Activated naive CD8-positive, alpha-beta T cell treated with anti-CD3 and anti-CD28 coated beads, Interleukin-2, amount 50 U/mL, for 24 hours (primary cell): ENCODE data around the gene TAF3.
A peak's percentile ranks its signal among the peaks of the same experiment; 100 is the strongest.

Experiments
- ATAC-seq: fragments of 150-1000 bp; cut with Tn5 transposase; one replicate; pipeline ENCODE4 v1.10.0; 2021
- DNase-seq: peaks from one replicate; pipeline ENCODE4 v3.0.0; 2021
- H3K27ac Mint-ChIP-seq: one replicate; pipeline ENCODE4 v1.8.0; 2021; ENCODE audit warnings: mild to moderate bottlenecking, mixed read lengths
- H3K27me3 Mint-ChIP-seq: one replicate; pipeline ENCODE4 v1.8.0; 2021; ENCODE audit warnings: mixed read lengths
- H3K36me3 Mint-ChIP-seq: one replicate; pipeline ENCODE4 v1.8.0; 2021; ENCODE audit warnings: low read depth, mixed read lengths
- H3K4me1 Mint-ChIP-seq: one replicate; pipeline ENCODE4 v1.8.0; 2021; ENCODE audit warnings: mixed read lengths
- H3K4me3 Mint-ChIP-seq: one replicate; pipeline ENCODE4 v1.8.0; 2021; ENCODE audit warnings: mild to moderate bottlenecking, moderate library complexity, mixed read lengths
- H3K9me3 Mint-ChIP-seq: one replicate; pipeline ENCODE4 v1.8.0; 2021; ENCODE audit warnings: mixed read lengths

The TAF3 gene

DNA sequence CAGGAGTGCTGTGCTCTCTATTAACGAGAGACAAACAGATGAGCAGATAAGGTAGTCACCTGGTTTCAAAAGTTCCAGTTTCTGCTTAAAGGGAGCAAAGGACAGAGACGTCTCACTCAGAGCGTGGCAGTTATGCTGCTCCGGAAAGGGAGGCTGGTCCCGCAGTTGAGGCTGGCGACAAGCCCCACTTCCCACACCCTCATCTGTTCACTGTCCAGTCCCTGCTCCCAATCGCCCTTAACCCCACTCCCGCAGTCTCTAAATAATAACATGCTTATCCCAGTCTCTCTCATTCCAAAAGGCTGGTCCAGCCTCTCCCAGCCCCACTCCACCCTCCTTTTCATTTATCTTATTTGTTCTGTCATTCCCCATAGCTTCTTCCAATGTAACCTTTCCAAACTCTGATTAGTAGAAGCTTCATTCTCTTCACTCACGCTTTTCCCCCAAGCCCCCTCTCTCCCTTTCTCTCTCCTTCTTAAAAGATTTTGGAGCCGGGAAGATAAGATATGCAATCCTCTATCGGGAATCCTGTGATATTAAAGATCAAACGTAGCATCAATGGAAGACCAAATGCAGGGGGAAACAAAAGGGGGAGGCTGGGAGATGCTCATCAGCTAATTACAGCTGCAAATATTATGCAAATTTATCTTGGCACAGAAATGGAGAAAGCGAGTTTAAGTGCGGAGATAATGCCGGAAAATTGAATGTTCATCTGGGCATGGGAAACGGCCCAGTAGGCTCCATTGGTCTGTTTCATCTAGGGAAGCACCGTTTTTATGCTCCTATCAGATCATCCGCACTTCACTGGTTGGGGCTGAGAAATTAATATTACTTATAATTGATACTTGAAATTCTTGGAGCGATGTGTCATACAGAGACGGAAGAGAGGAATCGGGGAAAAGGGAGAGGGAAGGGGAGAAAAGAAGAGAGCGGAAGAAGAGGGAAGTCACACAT lies 219.9 kb downstream of the TAF3 start:
- H3K36me3 Mint-ChIP-seq: peaks cover 4% of the 10 kb centered on the region
- peaks cover 83% of the 10 kb centered on the region for H3K27me3 Mint-ChIP-seq
- no peak overlapping the region for H3K4me3 Mint-ChIP-seq
- ATAC-seq (no peak), DNase-seq (peak; percentile 7)
- peaks cover 28% of the 10 kb centered on the region for H3K4me1 Mint-ChIP-seq
- no peak overlapping the region for H3K27ac Mint-ChIP-seq
- peaks cover 5% of the 10 kb centered on the region for H3K9me3 Mint-ChIP-seq

DNA sequence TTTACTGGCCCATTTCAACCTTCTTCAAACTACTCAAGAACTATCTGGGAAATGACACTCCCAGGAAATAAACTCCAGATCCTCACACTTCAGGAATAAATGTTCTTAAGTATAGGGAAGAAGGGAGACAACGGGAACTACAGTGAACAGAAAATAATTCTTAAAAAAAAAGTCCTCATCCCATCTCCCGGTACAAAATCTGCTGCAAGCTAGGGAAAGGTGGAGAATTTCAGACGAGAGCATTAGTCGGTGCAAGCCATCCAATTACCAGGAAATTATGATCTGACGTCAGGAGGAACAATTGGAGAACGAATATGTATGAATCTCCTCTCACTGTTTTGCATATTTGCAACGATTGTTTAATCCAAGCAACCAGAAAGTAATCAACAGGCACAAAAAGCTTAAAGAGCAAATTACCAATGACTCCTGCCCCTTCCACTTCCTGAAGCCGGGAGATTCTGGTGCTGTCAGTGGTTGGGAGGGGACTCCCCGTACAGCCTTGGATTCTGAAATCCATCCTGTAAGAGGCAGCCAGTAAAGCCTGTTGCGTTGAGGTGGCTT lies 221.1 kb downstream of the TAF3 start:
- H3K27ac Mint-ChIP-seq: no peak overlapping the region
- H3K27me3 Mint-ChIP-seq: peaks cover 85% of the 10 kb centered on the region
- DNase-seq (no peak), ATAC-seq (no peak)
- peaks cover 5% of the 10 kb centered on the region for H3K9me3 Mint-ChIP-seq
- peaks cover 38% of the 10 kb centered on the region for H3K4me1 Mint-ChIP-seq
- peaks cover 9% of the 10 kb centered on the region for H3K36me3 Mint-ChIP-seq
- no peak overlapping the region for H3K4me3 Mint-ChIP-seq

GRCh38 chr10:8040651-8041050 lies 222.3 kb downstream of the TAF3 start:
- H3K4me3 Mint-ChIP-seq: no peak overlapping the region
- H3K27ac Mint-ChIP-seq: no peak overlapping the region
- no peak for ATAC-seq
- H3K36me3 Mint-ChIP-seq: peaks cover 5% of the 10 kb centered on the region
- H3K27me3 Mint-ChIP-seq: peaks cover 90% of the 10 kb centered on the region
- H3K4me1 Mint-ChIP-seq: peaks cover 41% of the 10 kb centered on the region
- peaks cover 5% of the 10 kb centered on the region for H3K9me3 Mint-ChIP-seq
- no peak for DNase-seq

DNA sequence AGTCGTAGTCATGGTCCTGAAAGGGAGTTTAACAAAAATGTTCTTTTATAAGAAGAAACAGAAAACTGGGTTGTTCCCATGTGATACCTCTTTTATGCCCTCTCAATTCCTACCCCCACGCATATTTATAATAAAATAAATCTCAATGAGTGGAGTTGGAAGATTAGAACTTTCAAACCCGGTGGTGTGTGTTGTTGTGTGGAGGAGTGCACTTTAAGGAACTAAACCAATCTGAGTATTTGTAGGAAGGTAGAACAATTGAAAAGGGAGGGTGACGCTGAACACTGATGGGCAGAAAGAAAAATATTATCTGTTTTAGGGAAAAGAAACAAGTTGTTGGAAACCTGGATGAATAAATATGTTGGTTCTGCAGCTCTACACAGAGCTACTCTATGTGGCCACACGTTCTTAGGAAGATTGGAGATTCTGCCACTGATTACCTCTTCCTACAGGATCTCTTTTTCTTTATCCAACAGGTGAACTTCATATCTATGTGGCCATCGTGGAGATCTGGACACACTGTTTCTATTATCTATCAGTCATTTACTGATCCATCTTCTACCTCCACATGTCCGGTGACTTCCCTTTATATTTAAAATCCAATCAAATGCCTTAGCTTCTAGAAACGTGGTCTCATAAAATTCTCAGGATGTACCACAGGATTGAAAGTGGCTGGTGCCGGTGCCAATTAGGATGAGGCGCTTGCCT lies 223.1 kb downstream of the TAF3 start:
- Mint-ChIP-seq H3K27me3 (peaks cover 96% of the 10 kb centered on the region), H3K36me3 (peaks cover 5% of the 10 kb centered on the region), H3K9me3 (peaks cover 5% of the 10 kb centered on the region), H3K4me3 (no peak overlapping the region), H3K4me1 (peaks cover 48% of the 10 kb centered on the region), H3K27ac (no peak overlapping the region)
- DNase-seq (no peak), ATAC-seq (no peak)

- DNase-seq (peak; percentile 7), ATAC-seq (no peak)
- Mint-ChIP-seq H3K9me3 (peaks cover 5% of the 10 kb centered on the region), H3K4me3 (no peak overlapping the region), H3K27ac (no peak overlapping the region), H3K27me3 (peaks cover 97% of the 10 kb centered on the region), H3K4me1 (peaks cover 53% of the 10 kb centered on the region), H3K36me3 (peaks cover 5% of the 10 kb centered on the region)
Measured at GRCh38 chr10:8041992-8042720, 223.9 kb downstream of the TAF3 start.

- Mint-ChIP-seq H3K27ac (no peak overlapping the region), H3K4me1 (peaks cover 55% of the 10 kb centered on the region), H3K36me3 (peaks cover 5% of the 10 kb centered on the region), H3K9me3 (peaks cover 5% of the 10 kb centered on the region), H3K27me3 (peaks cover 98% of the 10 kb centered on the region), H3K4me3 (no peak overlapping the region)
- DNase-seq (no peak), ATAC-seq (no peak)
Measured at GRCh38 chr10:8042721-8043568, 224.6 kb downstream of the TAF3 start.

GRCh38 chr10:8043569-8044306 lies 225.4 kb downstream of the TAF3 start:
- peak overlapping the region; percentile 48 for H3K4me3 Mint-ChIP-seq
- H3K4me1 Mint-ChIP-seq: peaks cover 62% of the 10 kb centered on the region
- DNase-seq (peak; percentile 49), ATAC-seq (no peak)
- no peaks in the 10 kb centered on the region for H3K9me3 Mint-ChIP-seq
- peaks cover 5% of the 10 kb centered on the region for H3K36me3 Mint-ChIP-seq
- no peak overlapping the region for H3K27ac Mint-ChIP-seq
- H3K27me3 Mint-ChIP-seq: peaks cover 96% of the 10 kb centered on the region

DNA sequence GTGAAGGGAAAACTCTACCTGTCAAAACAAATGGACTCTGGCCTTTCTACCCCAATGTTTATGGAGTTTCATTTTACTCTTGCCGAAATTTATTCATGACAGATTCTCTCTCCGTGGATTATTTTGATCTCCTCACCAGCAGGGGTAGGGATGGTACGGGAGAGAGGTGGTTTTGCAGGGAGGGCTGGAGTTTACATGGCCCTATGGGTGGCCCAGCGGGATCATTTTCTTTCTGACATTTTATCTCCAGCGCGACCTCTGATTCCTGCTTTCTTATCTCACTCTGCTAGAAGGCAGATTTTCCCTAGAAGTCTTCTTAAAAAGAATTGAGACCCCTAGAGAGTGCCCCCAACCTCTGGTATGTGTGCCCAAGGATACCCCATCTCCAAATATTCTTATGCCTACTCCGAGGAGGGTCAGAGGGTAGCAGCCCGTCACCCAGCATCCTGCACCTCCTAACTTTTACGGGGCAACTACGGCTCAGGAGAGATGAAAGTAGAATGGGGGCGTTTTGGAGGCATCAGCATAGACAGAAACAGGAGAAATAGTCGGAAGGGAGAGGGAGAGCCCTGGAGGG lies 226.1 kb downstream of the TAF3 start:
- peaks cover 5% of the 10 kb centered on the region for H3K36me3 Mint-ChIP-seq
- no peaks in the 10 kb centered on the region for H3K9me3 Mint-ChIP-seq
- peaks cover 93% of the 10 kb centered on the region for H3K27me3 Mint-ChIP-seq
- peaks cover 65% of the 10 kb centered on the region for H3K4me1 Mint-ChIP-seq
- DNase-seq (no peak), ATAC-seq (no peak)
- no peak overlapping the region for H3K27ac Mint-ChIP-seq
- H3K4me3 Mint-ChIP-seq: peak overlapping the region; percentile 48

DNA sequence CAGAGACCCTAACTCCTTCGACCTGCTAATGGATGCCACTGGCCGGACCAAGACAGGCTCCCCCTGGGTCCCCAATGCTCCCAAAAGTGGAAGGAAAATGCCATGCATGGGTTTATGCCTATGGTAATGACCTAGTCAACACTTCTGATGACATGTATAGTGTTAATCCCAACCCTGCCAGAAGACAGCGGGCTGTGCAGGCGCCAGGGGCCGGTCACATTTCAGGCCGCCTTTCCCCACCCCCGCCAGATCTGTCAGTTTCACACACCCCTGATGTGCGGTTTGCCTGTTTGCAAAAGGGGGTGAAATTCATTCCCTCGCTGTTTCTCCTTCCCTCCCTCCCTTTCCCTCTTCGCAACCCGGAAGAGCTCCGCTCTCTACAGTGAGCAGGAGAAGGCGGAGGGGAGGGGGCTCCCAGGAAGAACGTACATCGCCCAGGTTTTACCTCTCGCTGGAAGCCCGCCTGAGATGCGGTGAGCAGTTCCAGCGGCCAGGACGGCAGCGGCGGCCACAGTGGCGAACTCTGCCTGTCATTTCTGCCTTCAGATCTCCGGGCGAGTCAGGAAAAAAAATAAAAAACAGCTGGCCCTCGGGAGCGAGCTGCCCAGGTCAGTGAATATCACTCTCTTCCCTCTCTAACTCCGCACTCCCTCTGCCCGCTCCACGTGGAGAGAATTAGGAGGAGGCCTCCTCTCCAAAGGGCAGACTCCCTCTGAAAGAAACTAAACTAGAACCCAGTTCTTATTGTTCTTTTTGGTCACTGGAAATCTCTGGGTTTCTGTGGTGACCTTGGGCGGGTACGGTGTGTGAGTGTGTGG lies 226.8 kb downstream of the TAF3 start:
- ATAC-seq (peak; percentile 42), DNase-seq (no peak)
- peaks cover 5% of the 10 kb centered on the region for H3K36me3 Mint-ChIP-seq
- H3K27ac Mint-ChIP-seq: peak overlapping the region; percentile 14
- H3K4me3 Mint-ChIP-seq: peak overlapping the region; percentile 48
- H3K4me1 Mint-ChIP-seq: peaks cover 67% of the 10 kb centered on the region
- H3K27me3 Mint-ChIP-seq: peaks cover 86% of the 10 kb centered on the region
- no peaks in the 10 kb centered on the region for H3K9me3 Mint-ChIP-seq

DNA sequence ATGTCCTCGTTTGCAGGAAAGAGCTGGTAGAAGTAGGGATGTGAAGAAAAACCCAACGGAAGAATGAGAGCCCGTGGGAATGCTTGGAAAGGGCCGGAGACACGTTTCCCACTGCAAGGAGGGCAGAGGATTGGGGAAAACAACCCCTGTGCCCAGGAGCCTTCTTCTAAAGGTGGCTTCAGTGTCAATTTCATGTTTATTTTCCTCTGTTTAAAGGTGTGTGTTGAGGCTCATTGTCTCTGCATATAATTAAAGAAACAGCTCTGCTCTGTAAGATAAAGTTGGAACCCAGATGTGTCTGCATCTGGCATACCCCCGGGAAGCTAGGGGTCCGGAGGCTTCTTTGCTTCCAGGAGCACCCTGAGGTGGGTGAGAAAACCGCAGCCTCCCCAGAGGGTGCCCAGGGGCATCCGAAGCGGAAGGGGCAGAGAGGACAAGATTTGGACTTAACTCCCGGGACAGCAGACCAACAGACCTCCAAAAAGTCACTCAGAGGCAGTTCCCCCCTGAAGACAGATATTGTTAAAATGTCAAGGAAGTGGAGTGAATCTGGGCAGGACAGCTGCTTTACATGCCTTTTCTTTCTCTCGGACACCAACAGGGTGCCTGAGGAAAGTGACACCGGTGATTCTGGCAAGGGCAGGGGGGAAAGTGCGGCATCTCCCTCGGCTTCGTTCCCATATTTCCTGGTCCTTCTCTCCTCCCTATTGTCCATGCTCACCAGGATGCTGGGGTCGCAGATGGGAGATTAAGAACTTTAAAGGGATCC lies 227.6 kb downstream of the TAF3 start:
- Mint-ChIP-seq H3K27ac (peak overlapping the region; percentile 14), H3K36me3 (peaks cover 5% of the 10 kb centered on the region), H3K9me3 (no peaks in the 10 kb centered on the region), H3K4me3 (peak overlapping the region; percentile 48), H3K4me1 (peaks cover 68% of the 10 kb centered on the region), H3K27me3 (peaks cover 80% of the 10 kb centered on the region)
- no peak for ATAC-seq
- no peak for DNase-seq

DNA sequence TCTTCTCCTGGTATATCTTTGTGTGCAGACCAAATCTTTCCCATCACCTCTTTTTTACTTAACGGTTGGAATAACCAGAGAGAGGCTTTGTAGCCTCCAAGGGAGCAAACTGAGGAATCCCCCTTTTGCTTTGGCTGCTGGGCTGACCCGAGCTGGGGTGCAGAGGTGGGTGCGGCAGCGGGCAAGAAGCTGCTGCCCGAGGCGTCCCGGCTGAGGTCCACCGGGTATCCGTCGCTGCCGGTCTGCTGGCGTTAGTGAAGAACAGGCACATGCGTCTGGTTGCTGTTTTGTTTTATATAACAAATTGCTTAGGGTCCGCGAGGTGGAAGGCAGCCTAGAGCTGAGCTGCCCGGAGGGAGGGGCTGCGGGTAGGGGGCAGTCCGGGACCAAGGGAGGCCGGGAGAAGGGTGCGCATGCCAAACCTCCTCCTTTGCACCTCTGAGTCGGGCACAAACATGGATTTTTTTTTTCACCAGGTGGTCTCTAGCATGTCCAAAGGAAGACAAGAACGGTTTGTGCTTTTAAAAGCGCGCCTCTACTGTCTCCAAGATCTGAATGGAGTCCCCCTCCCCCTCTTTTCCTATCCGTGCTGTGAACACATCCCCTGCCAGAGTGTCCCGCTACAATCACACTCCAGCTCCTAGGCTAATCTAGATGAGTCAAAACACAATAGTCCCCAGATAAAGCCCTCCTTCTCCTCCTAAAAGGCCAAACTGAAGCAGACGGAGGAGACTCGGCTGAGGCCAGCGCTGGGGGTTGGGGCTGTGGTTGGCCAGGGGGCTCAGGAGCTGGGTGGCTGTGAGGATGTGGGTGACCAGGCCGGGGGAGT lies 229.4 kb downstream of the TAF3 start:
- H3K27me3 Mint-ChIP-seq: peaks cover 72% of the 10 kb centered on the region
- H3K4me1 Mint-ChIP-seq: peaks cover 69% of the 10 kb centered on the region
- ATAC-seq (peak; percentile 8), DNase-seq (no peak)
- H3K4me3 Mint-ChIP-seq: peak overlapping the region; percentile 36
- peaks cover 5% of the 10 kb centered on the region for H3K36me3 Mint-ChIP-seq
- no peaks in the 10 kb centered on the region for H3K9me3 Mint-ChIP-seq
- H3K27ac Mint-ChIP-seq: no peak overlapping the region
